CD4-positive, alpha-beta T cell treated with Interleukin-4 for 1 hour (primary cell): ENCODE data around the gene AAMP.

Experiments
- DNase-seq, 2 donors: peaks; one replicate each; pipeline ENCODE4 v3.0.0-alpha.2; 2020 to 2022

AAMP gene

GRCh38 chr2:218293715-218294429 lies 23.9 kb upstream of the AAMP start:
- peak in 1 of 2 donors; percentile 33 for DNase-seq

GRCh38 chr2:218292048-218293014 lies 22.4 kb upstream of the AAMP start, which contains the start of gene TMBIM1:
Gene TMBIM1 (minus strand): TSS chr2:218292503. CDS start chr2:218282141, 10,362 bp downstream.
- peak; percentile 84 for DNase-seq

GRCh38 chr2:218291318-218292047 lies 21.5 kb upstream of the AAMP start:
- peak; percentile 35 to 39 for DNase-seq

- DNase-seq = peak; percentile 68 to 88
Observed at GRCh38 chr2:218290316-218291261, 20.7 kb upstream of the AAMP start.

- DNase-seq = peak in 1 of 2 donors; percentile 22
Observed at GRCh38 chr2:218289639-218290315, 19.8 kb upstream of the AAMP start.

- DNase-seq = peak; percentile 91 to 93
Observed at GRCh38 chr2:218286570-218287459, 16.9 kb upstream of the AAMP start.

- DNase-seq = peak; percentile 28 to 36
Observed at GRCh38 chr2:218285604-218286003, 15.7 kb upstream of the AAMP start.

- DNase-seq = peak; percentile 58 to 70
Observed at GRCh38 chr2:218284106-218284811, 14.3 kb upstream of the AAMP start.

- DNase-seq = no peak
Observed at GRCh38 chr2:218282173-218282991, 12.4 kb upstream of the AAMP start.

GRCh38 chr2:218281449-218281848 lies 11.5 kb upstream of the AAMP start:
- DNase-seq = no peak

- DNase-seq = no peak
Observed at GRCh38 chr2:218280260-218280870, 10.4 kb upstream of the AAMP start.

- DNase-seq = no peak
Observed at GRCh38 chr2:218278531-218279360, 8.8 kb upstream of the AAMP start.

GRCh38 chr2:218277921-218278320 lies 8.0 kb upstream of the AAMP start:
- no peak for DNase-seq

- no peak for DNase-seq
Observed at GRCh38 chr2:218276986-218277755, 7.2 kb upstream of the AAMP start.

GRCh38 chr2:218275371-218276072 lies 5.6 kb upstream of the AAMP start:
- no peak for DNase-seq

- DNase-seq = no peak
Observed at GRCh38 chr2:218274586-218274985, 4.6 kb upstream of the AAMP start.
